HEK293 (cell line): Measurements from ENCODE around the gene F11.

Experiments used
- CTCF ChIA-PET: fragments of 350-600 bp; formaldehyde crosslinking; extraction: SDS; loops from one replicate; lab custom pipeline; 2021; ENCODE audit warnings: antibody characterized with exemption; lab: Yijun Ruan, JAX
- POLR2A ChIA-PET: fragments of 300-600 bp; formaldehyde crosslinking; extraction: SDS; loops from one replicate; lab custom pipeline; 2020; ENCODE audit warnings: antibody characterized with exemption, inconsistent platforms; lab: Yijun Ruan, JAX
- H3K27ac ChIP-seq: fragments of 200-500 bp; sonication (Bioruptor generic); 2 replicates; pipeline ENCODE4 v1.5.1; 2014; ENCODE audit warnings: low read depth, low read length, control low read depth, inconsistent platforms; ENCODE audit errors: extremely low read depth
- H3K36me3 ChIP-seq, 2 experiments: fragments of 200-500 bp in 1 of 2; sonication (Bioruptor generic) in 1 of 2; 1 replicate in 1 of 2; 2 replicates in 1 of 2; pipeline ENCODE4 v1.5.1; 2014 to 2017; ENCODE audit warnings: inconsistent platforms in 2 of 2, low read length in 2 of 2; ENCODE audit not compliant: control insufficient read depth in 2 of 2, insufficient read depth in 1 of 2
- H3K4me1 ChIP-seq: fragments of 200-500 bp; sonication (Bioruptor generic); 2 replicates; pipeline ENCODE4 v1.5.1; 2014; ENCODE audit warnings: mild to moderate bottlenecking, low read length, inconsistent platforms; ENCODE audit not compliant: control insufficient read depth, insufficient read depth
- H3K4me3 ChIP-seq: 2 replicates; pipeline ENCODE4 v1.5.1; 2011; ENCODE audit warnings: low read depth, mild to moderate bottlenecking, control low read depth, low read length, moderate library complexity
- H3K9me3 ChIP-seq: fragments of 200-500 bp; sonication (Bioruptor generic); 2 replicates; pipeline ENCODE4 v1.5.1; 2014; ENCODE audit warnings: low read depth, low read length, inconsistent platforms; ENCODE audit not compliant: control insufficient read depth, insufficient read depth
- GLI2 ChIP-seq: fragments of 450-650 bp; formaldehyde crosslinking; IDR thresholded peaks from 2 replicates; pipeline ENCODE4; 2017; ENCODE audit warnings: missing biosample characterization, missing genetic modification characterization, low read depth, borderline replicate concordance
- IKZF3 ChIP-seq: fragments of 450-650 bp; IDR thresholded peaks from 2 replicates; pipeline ENCODE4 v1.5.0; 2018; ENCODE audit warnings: missing biosample characterization, mild to moderate bottlenecking, missing genetic modification characterization, moderate library complexity
- ZFHX2 ChIP-seq: fragments of 450-650 bp; formaldehyde crosslinking; conservative IDR thresholded peaks from 2 replicates; pipeline ENCODE4 v1.5.1; 2016; ENCODE audit warnings: missing biosample characterization, missing genetic modification characterization
- ZNF394 ChIP-seq: fragments of 450-650 bp; formaldehyde crosslinking; IDR thresholded peaks from 2 replicates; pipeline ENCODE4 v1.5.1; 2016; ENCODE audit warnings: missing biosample characterization, missing genetic modification characterization, mild to moderate bottlenecking, moderate library complexity, borderline replicate concordance
- ZNF548 ChIP-seq: fragments of 450-650 bp; formaldehyde crosslinking; IDR thresholded peaks from 2 replicates; pipeline ENCODE4 v1.5.1; 2016; ENCODE audit warnings: missing biosample characterization, missing genetic modification characterization
- ZNF660 ChIP-seq: fragments of 450-650 bp; IDR thresholded peaks from 2 replicates; pipeline ENCODE4 v1.5.1; 2018; ENCODE audit warnings: missing biosample characterization, mild to moderate bottlenecking, missing genetic modification characterization
- ZNF830 ChIP-seq: fragments of 450-650 bp; IDR thresholded peaks from 2 replicates; pipeline ENCODE4 v1.5.0; 2018; ENCODE audit warnings: missing biosample characterization, missing genetic modification characterization, low read depth, mild to moderate bottlenecking, moderate library complexity
- ZSCAN16 ChIP-seq: fragments of 450-650 bp; formaldehyde crosslinking; IDR thresholded peaks from 2 replicates; pipeline ENCODE4 v1.5.1; 2016; ENCODE audit warnings: missing biosample characterization, missing genetic modification characterization
- TF ChIP-seq, protein P1 (sequence below): fragments of 450-650 bp; formaldehyde crosslinking; IDR thresholded peaks from 2 replicates; pipeline ENCODE4 v1.5.1; 2016; ENCODE audit warnings: missing biosample characterization, missing genetic modification characterization
- TF ChIP-seq, protein P2 (sequence below): fragments of 450-650 bp; formaldehyde crosslinking; IDR thresholded peaks from 2 replicates; pipeline ENCODE4 v1.5.1; 2016; ENCODE audit warnings: missing biosample characterization, missing genetic modification characterization
- TF ChIP-seq, protein P3 (sequence below): fragments of 450-650 bp; formaldehyde crosslinking; IDR thresholded peaks from 2 replicates; pipeline ENCODE4 v1.5.1; 2016; ENCODE audit warnings: missing biosample characterization, missing genetic modification characterization
- TF ChIP-seq, protein P4 (sequence below): fragments of 450-650 bp; formaldehyde crosslinking; IDR thresholded peaks from 2 replicates; pipeline ENCODE4 v1.5.1; 2016; ENCODE audit warnings: missing biosample characterization, missing genetic modification characterization
- TF ChIP-seq, protein P5 (sequence below): fragments of 450-650 bp; formaldehyde crosslinking; IDR thresholded peaks from 2 replicates; pipeline ENCODE4; 2016; ENCODE audit warnings: missing biosample characterization, missing genetic modification characterization

Gene F11

DNA sequence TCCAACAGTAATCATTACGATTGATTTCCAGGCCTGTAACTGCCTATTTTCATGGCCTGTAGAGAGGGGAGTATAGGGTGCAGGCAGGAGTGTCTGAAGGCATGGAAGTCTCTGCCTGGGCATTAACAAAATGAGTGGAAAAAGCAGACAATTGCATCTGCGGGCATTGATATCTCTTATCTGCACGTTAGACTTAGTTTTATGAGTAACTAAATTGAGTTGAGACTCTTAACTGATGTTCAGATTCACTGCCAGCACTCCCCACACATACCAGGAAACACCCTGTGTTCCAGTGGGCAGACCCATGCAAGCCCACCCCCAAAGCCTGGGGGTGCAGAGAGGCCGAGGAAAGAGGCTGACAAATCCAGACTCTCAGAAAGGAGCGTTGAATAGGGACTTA, 33.3 kb downstream of the F11 start:
- CTCF ChIA-PET: interaction anchor here (0.6 to 2.1 kb wide), 4 partner anchors 10 to 288 kb away, joined by 3 to 8 read pairs (median 3); no protein-coding TSS in a partner anchor
- no peaks in the 10 kb centered on the region for H3K9me3 ChIP-seq
- no peak overlapping the region for H3K4me3 ChIP-seq
- H3K4me1 ChIP-seq: no peaks in the 10 kb centered on the region
- H3K36me3 ChIP-seq: no peaks in the 10 kb centered on the region
- POLR2A ChIA-PET: no interaction called here
- H3K27ac ChIP-seq: no peak overlapping the region
- no peak for TF ChIP-seq ZNF660 (tag by site-specific recombination)
- TF ChIP-seq IKZF3 (tag by site-specific recombination): no peak
- TF ChIP-seq, protein P1, sequence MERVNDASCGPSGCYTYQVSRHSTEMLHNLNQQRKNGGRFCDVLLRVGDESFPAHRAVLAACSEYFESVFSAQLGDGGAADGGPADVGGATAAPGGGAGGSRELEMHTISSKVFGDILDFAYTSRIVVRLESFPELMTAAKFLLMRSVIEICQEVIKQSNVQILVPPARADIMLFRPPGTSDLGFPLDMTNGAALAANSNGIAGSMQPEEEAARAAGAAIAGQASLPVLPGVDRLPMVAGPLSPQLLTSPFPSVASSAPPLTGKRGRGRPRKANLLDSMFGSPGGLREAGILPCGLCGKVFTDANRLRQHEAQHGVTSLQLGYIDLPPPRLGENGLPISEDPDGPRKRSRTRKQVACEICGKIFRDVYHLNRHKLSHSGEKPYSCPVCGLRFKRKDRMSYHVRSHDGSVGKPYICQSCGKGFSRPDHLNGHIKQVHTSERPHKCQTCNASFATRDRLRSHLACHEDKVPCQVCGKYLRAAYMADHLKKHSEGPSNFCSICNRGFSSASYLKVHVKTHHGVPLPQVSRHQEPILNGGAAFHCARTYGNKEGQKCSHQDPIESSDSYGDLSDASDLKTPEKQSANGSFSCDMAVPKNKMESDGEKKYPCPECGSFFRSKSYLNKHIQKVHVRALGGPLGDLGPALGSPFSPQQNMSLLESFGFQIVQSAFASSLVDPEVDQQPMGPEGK (tag by site-specific recombination): no peak
- TF ChIP-seq ZNF830: no peak
- no peak for TF ChIP-seq ZNF394 (tag by site-specific recombination)
- no peak for TF ChIP-seq ZSCAN16 (tag by site-specific recombination)

DNA sequence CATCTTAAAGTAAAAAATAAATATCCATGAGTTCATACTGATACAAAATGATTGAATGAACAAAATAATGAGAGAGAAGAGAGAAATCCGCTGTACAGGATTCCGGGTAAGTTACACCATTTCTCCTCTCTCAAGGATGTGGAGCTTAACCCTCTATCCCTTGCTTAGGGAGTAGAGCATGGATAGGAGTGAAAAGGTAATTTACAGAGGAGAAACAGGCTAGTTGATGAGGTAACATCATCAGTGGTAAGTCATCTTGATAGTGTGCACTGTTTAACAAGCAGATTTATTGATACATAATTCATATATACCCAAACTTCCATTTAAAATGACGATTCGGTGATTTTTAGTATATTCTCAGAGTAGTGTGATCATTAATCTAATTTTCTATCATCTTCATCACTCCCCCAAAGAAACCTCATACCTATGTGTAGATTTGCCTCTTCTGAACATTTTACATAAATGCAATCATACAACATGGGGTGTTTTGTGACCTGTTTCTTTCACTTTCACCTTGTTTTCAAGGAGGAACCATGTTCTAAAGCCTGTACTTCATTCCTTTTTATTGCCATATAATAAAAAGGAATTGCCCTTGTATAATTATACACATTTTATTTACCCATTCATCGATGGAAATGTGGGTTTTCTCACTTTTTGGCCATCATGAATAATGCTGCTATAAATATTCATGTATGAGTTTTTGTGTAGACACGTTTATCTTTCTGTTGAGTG, 34.8 kb downstream of the F11 start:
- no peaks in the 10 kb centered on the region for H3K36me3 ChIP-seq
- CTCF ChIA-PET: interaction anchor here (0.6 kb wide), 1 partner anchor 657 kb away, joined by 3 read pairs; no protein-coding TSS in a partner anchor
- H3K27ac ChIP-seq: no peak overlapping the region
- TF ChIP-seq, protein P2, sequence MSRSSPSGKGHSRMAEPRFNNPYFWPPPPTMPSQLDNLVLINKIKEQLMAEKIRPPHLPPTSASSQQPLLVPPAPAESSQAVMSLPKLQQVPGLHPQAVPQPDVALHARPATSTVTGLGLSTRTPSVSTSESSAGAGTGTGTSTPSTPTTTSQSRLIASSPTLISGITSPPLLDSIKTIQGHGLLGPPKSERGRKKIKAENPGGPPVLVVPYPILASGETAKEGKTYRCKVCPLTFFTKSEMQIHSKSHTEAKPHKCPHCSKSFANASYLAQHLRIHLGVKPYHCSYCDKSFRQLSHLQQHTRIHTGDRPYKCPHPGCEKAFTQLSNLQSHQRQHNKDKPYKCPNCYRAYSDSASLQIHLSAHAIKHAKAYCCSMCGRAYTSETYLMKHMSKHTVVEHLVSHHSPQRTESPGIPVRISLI (tag by site-specific recombination): no peak
- TF ChIP-seq GLI2 (tag by site-specific recombination) (no peak), ZFHX2 (no peak), ZNF548 (tag by site-specific recombination) (no peak)
- TF ChIP-seq, protein P3, sequence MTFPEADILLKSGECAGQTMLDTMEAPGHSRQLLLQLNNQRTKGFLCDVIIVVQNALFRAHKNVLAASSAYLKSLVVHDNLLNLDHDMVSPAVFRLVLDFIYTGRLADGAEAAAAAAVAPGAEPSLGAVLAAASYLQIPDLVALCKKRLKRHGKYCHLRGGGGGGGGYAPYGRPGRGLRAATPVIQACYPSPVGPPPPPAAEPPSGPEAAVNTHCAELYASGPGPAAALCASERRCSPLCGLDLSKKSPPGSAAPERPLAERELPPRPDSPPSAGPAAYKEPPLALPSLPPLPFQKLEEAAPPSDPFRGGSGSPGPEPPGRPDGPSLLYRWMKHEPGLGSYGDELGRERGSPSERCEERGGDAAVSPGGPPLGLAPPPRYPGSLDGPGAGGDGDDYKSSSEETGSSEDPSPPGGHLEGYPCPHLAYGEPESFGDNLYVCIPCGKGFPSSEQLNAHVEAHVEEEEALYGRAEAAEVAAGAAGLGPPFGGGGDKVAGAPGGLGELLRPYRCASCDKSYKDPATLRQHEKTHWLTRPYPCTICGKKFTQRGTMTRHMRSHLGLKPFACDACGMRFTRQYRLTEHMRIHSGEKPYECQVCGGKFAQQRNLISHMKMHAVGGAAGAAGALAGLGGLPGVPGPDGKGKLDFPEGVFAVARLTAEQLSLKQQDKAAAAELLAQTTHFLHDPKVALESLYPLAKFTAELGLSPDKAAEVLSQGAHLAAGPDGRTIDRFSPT (tag by site-specific recombination): no peak
- TF ChIP-seq, protein P4, sequence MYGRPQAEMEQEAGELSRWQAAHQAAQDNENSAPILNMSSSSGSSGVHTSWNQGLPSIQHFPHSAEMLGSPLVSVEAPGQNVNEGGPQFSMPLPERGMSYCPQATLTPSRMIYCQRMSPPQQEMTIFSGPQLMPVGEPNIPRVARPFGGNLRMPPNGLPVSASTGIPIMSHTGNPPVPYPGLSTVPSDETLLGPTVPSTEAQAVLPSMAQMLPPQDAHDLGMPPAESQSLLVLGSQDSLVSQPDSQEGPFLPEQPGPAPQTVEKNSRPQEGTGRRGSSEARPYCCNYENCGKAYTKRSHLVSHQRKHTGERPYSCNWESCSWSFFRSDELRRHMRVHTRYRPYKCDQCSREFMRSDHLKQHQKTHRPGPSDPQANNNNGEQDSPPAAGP (tag by site-specific recombination): no peak
- TF ChIP-seq, protein P5, sequence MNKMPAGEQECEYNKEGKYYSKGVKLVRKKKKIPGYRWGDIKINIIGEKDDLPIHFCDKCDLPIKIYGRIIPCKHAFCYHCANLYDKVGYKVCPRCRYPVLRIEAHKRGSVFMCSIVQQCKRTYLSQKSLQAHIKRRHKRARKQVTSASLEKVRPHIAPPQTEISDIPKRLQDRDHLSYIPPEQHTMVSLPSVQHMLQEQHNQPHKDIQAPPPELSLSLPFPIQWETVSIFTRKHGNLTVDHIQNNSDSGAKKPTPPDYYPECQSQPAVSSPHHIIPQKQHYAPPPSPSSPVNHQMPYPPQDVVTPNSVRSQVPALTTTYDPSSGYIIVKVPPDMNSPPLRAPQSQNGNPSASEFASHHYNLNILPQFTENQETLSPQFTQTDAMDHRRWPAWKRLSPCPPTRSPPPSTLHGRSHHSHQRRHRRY (tag by site-specific recombination): no peak
- TF ChIP-seq, all 188 proteins: peak for 0
- Histone ChIP-seq H3K9me3 (no peaks in the 10 kb centered on the region), H3K4me1 (no peaks in the 10 kb centered on the region), H3K4me3 (no peak overlapping the region)
- POLR2A ChIA-PET: no interaction called here
